Tibial nerve (tissue), 4 donors: ENCODE data around the gene TULP4.

ENCODE experiments used
- CTCF ChIP-seq, 5 experiments: fragments of 200-600 bp in 3 of 5; fragments of 450-650 bp in 2 of 5; sonication (generic) in 3 of 5; IDR thresholded peaks; one replicate each; pipeline ENCODE4 v1.5.1; 2016 to 2019; ENCODE audit warnings: antibody characterized with exemption in 5 of 5, mild to moderate bottlenecking in 3 of 5, moderate library complexity in 2 of 5
- EP300 ChIP-seq, 2 donors: sonication (generic); formaldehyde crosslinking; IDR thresholded peaks; one replicate each; pipeline ENCODE4 v1.6.1; 2017; ENCODE audit warnings: antibody characterized with exemption in 2 of 2, mild to moderate bottlenecking in 1 of 2
- POLR2A ChIP-seq, 2 donors: fragments of 450-650 bp; IDR thresholded peaks; one replicate each; pipeline ENCODE4 v1.6.1; 2017; ENCODE audit warnings: antibody characterized with exemption in 2 of 2, mild to moderate bottlenecking in 2 of 2, moderate library complexity in 2 of 2

GRCh38 chr6:158309814-158310213 is 2.5 kb upstream of the TULP4 start:
- TF ChIP-seq CTCF (IDR thresholded peaks at IDR 0.05) (no peak), EP300 (IDR thresholded peaks at IDR 0.05) (no peak), POLR2A (IDR thresholded peaks at IDR 0.05) (no peak)
